ENCODE results near the gene ABL1.

DNA sequence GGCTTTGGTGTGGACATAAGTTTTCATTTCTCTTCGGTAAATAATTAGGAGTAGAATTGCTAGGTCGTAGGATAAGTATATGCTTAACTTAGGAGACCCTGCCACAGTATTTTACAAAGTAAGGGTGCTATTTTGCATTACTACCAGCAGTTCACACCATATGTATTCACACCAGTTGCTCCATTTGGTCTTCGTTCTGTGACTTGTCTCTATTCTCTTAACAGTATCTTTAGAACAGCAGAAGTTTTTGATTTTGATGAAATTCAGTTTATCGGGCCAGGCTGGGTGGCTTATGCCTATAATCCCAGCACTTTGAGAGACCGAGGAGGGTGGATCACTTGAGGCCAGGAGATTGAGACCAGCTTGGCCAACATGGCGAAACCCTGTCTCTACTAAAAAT is 17.1 kb upstream of the ABL1 start:
- TF ChIP-seq, protein P1, sequence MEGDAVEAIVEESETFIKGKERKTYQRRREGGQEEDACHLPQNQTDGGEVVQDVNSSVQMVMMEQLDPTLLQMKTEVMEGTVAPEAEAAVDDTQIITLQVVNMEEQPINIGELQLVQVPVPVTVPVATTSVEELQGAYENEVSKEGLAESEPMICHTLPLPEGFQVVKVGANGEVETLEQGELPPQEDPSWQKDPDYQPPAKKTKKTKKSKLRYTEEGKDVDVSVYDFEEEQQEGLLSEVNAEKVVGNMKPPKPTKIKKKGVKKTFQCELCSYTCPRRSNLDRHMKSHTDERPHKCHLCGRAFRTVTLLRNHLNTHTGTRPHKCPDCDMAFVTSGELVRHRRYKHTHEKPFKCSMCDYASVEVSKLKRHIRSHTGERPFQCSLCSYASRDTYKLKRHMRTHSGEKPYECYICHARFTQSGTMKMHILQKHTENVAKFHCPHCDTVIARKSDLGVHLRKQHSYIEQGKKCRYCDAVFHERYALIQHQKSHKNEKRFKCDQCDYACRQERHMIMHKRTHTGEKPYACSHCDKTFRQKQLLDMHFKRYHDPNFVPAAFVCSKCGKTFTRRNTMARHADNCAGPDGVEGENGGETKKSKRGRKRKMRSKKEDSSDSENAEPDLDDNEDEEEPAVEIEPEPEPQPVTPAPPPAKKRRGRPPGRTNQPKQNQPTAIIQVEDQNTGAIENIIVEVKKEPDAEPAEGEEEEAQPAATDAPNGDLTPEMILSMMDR (IDR thresholded peaks at IDR 0.05), result no peak
- TF ChIP-seq EP300 (IDR thresholded peaks at IDR 0.05), result no peak
- no peak for TF ChIP-seq POLR2A (IDR thresholded peaks at IDR 0.05)
